Body of pancreas (tissue), 4 donors: Measurements from ENCODE around the gene PDXP. TPM values are rescaled to one million over a fixed set of nuclear protein-coding genes. Genes with fewer than 3 reads are reported as not detected.
"Not testable (repeated sequence)": the region's sequence is repeated elsewhere in the genome, so short reads cannot be mapped to it uniquely, and the experiment has no call there.

ENCODE experiments used
- ATAC-seq: fragments of 150-250 bp; one replicate; pipeline ENCODE4 v1.9.1; 2016
- DNase-seq, 4 donors: peaks; one replicate each; pipeline ENCODE4 v3.0.0-alpha.2; 2019
- H3K27ac ChIP-seq, 4 donors: fragments of 200-600 bp; sonication (generic); 1 replicate in 3 of 4; 2 replicates in 1 of 4; pipeline versions ENCODE4 v1.5.1 to v1.6.1; 2016 to 2019; ENCODE audit warnings: mild to moderate bottlenecking in 1 of 4, mixed read lengths in 1 of 4, moderate library complexity in 1 of 4
- H3K27me3 ChIP-seq, 2 donors: fragments of 200-600 bp; sonication (generic); one replicate each; pipeline ENCODE4 v1.6.0; 2016; ENCODE audit warnings: mild to moderate bottlenecking in 1 of 2
- H3K36me3 ChIP-seq, 2 donors: fragments of 200-600 bp; sonication (generic); replicated peaks in 1 of 2; 2 replicates each; pipeline ENCODE4 v1.5.1; 2016; ENCODE audit warnings: low read depth in 2 of 2; ENCODE audit not compliant: insufficient read depth in 1 of 2
- H3K4me1 ChIP-seq: fragments of 200-600 bp; sonication (generic); one replicate; pipeline ENCODE4 v1.6.0; 2016
- H3K4me3 ChIP-seq, 2 donors: fragments of 200-600 bp; sonication (generic); 1 replicate in 1 of 2; 2 replicates in 1 of 2; pipeline ENCODE4 v1.5.1; 2016 to 2019
- H3K9me3 ChIP-seq, 3 donors: fragments of 200-600 bp; sonication (generic); 1 replicate in 2 of 3; 2 replicates in 1 of 3; pipeline ENCODE4 v1.5.1; 2016
- POLR2A ChIP-seq, 3 donors: fragments of 450-650 bp; IDR thresholded peaks; one replicate each; pipeline ENCODE4 v1.6.1; 2016; ENCODE audit warnings: antibody characterized with exemption in 3 of 3, mild to moderate bottlenecking in 2 of 3
- WGBS, 2 donors: methylation state at CpG; one replicate each; pipeline ENCODE4 v1.1.5; 2017; 5-methylcytosine and 5-hydroxymethylcytosine counted together
- intact Hi-C: fragments of 100-400 bp; cut with DNase I; formaldehyde crosslinking; loops from one replicate; pipeline ENCODE4 v1.15.1; 2023
- total RNA-seq, 2 donors: library from RNA; depleted of rRNA; stranded (reverse); fragments of >200 nt; gene quantifications; one replicate each; pipeline ENCODE4 v1.1.0, GENCODE V29; 2016
- TF ChIP-seq, protein P1 (sequence below), 7 experiments: fragments of 450-650 bp in 4 of 7; fragments of 200-600 bp in 3 of 7; sonication (generic) in 3 of 7; IDR thresholded peaks; one replicate each; pipeline ENCODE4 v1.5.1; 2016 to 2019; ENCODE audit warnings: antibody characterized with exemption in 7 of 7

Gene PDXP
- total RNA-seq, 2 donors from 2014 or later = 7.0 to 23.1 TPM

DNA sequence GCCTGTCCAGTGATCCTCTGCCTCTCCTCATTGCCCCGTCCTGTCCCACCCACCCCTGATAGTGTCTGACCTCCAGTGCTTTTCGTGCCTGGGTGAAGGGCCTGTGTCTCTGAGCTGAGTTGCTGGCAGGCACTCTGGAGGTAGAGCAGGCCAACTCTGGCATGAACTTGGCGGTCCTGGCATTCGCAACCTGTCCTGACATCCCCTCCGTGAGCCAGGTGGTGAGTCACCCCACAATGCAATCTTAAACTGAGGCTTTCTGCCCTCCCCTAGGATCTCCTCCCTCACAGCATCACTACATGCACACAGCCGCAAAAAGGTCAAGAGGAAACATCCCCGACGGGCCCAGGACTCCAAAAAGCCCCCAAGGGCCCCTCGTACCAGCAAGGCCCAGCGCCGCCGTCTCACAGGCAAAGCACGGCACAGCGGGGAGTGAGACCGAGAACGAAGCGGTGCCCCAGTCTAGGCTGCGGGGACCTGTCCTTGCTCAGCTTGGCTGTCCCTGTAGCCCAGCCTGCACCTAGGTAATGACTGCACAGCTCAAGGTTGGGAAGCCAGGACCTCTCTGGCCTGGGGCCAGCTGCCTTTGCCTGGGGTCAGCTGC, 32.5 kb downstream of the PDXP start:
- TF ChIP-seq, protein P1, sequence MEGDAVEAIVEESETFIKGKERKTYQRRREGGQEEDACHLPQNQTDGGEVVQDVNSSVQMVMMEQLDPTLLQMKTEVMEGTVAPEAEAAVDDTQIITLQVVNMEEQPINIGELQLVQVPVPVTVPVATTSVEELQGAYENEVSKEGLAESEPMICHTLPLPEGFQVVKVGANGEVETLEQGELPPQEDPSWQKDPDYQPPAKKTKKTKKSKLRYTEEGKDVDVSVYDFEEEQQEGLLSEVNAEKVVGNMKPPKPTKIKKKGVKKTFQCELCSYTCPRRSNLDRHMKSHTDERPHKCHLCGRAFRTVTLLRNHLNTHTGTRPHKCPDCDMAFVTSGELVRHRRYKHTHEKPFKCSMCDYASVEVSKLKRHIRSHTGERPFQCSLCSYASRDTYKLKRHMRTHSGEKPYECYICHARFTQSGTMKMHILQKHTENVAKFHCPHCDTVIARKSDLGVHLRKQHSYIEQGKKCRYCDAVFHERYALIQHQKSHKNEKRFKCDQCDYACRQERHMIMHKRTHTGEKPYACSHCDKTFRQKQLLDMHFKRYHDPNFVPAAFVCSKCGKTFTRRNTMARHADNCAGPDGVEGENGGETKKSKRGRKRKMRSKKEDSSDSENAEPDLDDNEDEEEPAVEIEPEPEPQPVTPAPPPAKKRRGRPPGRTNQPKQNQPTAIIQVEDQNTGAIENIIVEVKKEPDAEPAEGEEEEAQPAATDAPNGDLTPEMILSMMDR (IDR thresholded peaks at IDR 0.05) = no peak
- TF ChIP-seq POLR2A (IDR thresholded peaks at IDR 0.05) = no peak
- intact Hi-C loops = loop anchor here (10.0 kb wide), 1 partner anchor 156 kb away; no protein-coding TSS in a partner anchor
- no peak for DNase-seq

DNA sequence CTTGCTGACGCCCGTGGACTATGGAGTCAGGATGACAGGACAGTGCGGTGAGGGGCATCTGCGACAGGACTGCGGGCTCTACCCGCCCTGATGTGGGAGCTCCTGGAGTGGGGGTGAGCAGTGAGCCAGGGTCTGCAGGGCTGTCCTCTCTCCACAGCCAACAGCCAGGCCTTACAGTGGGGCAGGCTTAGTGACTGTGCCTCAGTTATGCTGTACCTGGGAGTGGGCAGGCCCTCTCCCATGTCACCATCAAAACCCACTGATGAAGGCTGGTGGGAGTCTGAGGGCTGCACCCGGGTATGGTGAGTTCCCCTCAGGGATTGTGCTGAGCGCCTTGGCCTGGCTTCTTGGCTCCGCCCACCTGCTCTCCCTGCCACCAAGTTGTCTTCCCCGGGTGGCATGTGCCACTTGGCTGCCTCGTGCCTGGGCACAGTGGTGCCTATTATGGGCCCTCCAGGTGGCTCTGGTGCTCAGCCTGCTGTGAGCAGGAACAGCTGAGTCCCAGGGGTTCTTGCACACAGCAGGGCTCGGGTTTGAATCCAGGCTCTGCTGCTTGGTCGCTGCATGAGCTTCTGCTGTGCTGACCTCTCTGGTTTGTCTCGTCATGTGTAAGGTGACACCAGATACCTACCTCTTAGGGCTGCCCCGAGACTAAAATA, 34.2 kb downstream of the PDXP start:
- Histone ChIP-seq H3K27me3 (no peaks in the 10 kb centered on the region), H3K27ac (no peak overlapping the region), H3K4me3 (no peak overlapping the region), H3K9me3 (no peaks in the 10 kb centered on the region), H3K36me3 (peaks cover 5 to 19% of the 10 kb centered on the region in 2 donors), H3K4me1 (peaks cover 14% of the 10 kb centered on the region)
- ATAC-seq (no peak), DNase-seq (no peak)
- intact Hi-C loops = loop anchor here (10.0 kb wide), 1 partner anchor 158 kb away; no protein-coding TSS in a partner anchor
- TF ChIP-seq POLR2A (IDR thresholded peaks at IDR 0.05) = no peak
- TF ChIP-seq, protein P1 (IDR thresholded peaks at IDR 0.05) = no peak
- WGBS, 2 donors = 88 to 100% methylated on average over 1 to 14 of the region's 15 CpGs

More for the DNA sequence above, 32.5 kb downstream of the PDXP start:
- no peak overlapping the region for H3K4me3 ChIP-seq
- H3K36me3 ChIP-seq = peaks cover 5 to 19% of the 10 kb centered on the region in 2 donors
- ATAC-seq = no peak
- no peaks in the 10 kb centered on the region for H3K27me3 ChIP-seq
- no peaks in the 10 kb centered on the region for H3K9me3 ChIP-seq
- H3K27ac ChIP-seq = no peak overlapping the region
- peaks cover 11% of the 10 kb centered on the region for H3K4me1 ChIP-seq
- 94 to 97% methylated on average over 12 to 16 of the region's 18 CpGs for WGBS, 2 donors

- H3K9me3 ChIP-seq, H3K27ac ChIP-seq, DNase-seq, H3K27me3 ChIP-seq, ATAC-seq, H3K4me3 ChIP-seq: not testable (repeated sequence)
- Histone ChIP-seq H3K36me3 (peaks cover 5 to 16% of the 10 kb centered on the region in 2 donors), H3K4me1 (peaks cover 14% of the 10 kb centered on the region)
- intact Hi-C loops = loop anchor here (10.0 kb wide), 1 partner anchor 159 kb away; no protein-coding TSS in a partner anchor
- WGBS, 2 donors = 96 to 97% methylated on average over 7 of the region's 7 CpGs
These were observed 35.6 kb downstream of the PDXP start for GRCh38 chr22:37694131-37694530.

DNA sequence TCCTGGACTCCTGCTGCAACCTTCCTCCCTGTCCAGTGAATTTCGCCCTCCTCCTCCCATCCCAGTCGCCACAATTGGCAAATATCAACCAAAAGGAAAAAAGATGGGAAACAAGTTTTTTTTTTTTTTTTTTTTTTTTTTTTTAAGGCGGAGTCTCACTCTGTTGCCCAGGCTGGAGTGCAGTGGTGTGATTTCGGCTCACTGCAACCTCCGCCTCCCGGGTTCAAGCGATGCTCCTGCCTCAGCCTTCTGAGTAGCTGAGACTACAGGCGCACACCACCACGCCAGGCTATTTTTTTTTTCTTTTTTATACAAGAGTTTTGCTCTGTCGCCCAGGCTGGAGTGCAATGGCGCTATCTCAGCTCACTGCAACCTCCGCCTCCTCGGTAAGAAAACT, 37.7 kb downstream of the PDXP start:
- H3K4me3 ChIP-seq, H3K9me3 ChIP-seq, H3K36me3 ChIP-seq, H3K27me3 ChIP-seq, DNase-seq, ATAC-seq: not testable (repeated sequence)
- H3K4me1 ChIP-seq = peaks cover 14% of the 10 kb centered on the region
- intact Hi-C loops = loop anchor here (10.0 kb wide), 1 partner anchor 161 kb away; no protein-coding TSS in a partner anchor
- 21 to 31% methylated on average over 13 of the region's 13 CpGs for WGBS, 2 donors
- peak overlapping the region in 1 of 4 donors; percentile 49 for H3K27ac ChIP-seq

GRCh38 chr22:37696657-37697537, 38.4 kb downstream of the PDXP start, which contains the start of gene TRIOBP:
Gene TRIOBP (plus strand): TSS chr22:37697048. CDS start chr22:37701366, 4,318 bp downstream.
- 19 to 24% methylated on average over 18 to 39 of the region's 39 CpGs for WGBS, 2 donors
- ATAC-seq (peak; percentile 99), DNase-seq (peak; percentile 91 to 98 (median 96))
- intact Hi-C loops = loop anchor here (10.0 kb wide), 1 partner anchor 162 kb away; no protein-coding TSS in a partner anchor
- Histone ChIP-seq H3K36me3 (peaks cover 0 to 4% of the 10 kb centered on the region in 2 donors), H3K27me3 (no peaks in the 10 kb centered on the region), H3K27ac (peak within 1 kb of the TSS in 1 of 4 donors; percentile 49), H3K4me3 (no peak within 1 kb of the TSS), H3K4me1 (peaks cover 14% of the 10 kb centered on the region), H3K9me3 (no peaks in the 10 kb centered on the region)
- TF ChIP-seq, protein P1 (IDR thresholded peaks at IDR 0.05) = peak in 6 of 7 experiments; percentile 11 to 70 (median 60)
- TF ChIP-seq POLR2A (IDR thresholded peaks at IDR 0.05) = no peak
